ENCODE measurements around the gene CYLC2.

CYLC2 gene

GRCh38 chr9:102975251-102975650 is 19.9 kb upstream of the CYLC2 start:
- TF ChIP-seq CTCF (IDR thresholded peaks at IDR 0.05; ENCODE audit: borderline replicate concordance, insufficient read depth, low read depth, low read length), result no peak
- H3K4me3 ChIP-seq (ENCODE audit: low read depth, low read length), result no peak overlapping the region

DNA sequence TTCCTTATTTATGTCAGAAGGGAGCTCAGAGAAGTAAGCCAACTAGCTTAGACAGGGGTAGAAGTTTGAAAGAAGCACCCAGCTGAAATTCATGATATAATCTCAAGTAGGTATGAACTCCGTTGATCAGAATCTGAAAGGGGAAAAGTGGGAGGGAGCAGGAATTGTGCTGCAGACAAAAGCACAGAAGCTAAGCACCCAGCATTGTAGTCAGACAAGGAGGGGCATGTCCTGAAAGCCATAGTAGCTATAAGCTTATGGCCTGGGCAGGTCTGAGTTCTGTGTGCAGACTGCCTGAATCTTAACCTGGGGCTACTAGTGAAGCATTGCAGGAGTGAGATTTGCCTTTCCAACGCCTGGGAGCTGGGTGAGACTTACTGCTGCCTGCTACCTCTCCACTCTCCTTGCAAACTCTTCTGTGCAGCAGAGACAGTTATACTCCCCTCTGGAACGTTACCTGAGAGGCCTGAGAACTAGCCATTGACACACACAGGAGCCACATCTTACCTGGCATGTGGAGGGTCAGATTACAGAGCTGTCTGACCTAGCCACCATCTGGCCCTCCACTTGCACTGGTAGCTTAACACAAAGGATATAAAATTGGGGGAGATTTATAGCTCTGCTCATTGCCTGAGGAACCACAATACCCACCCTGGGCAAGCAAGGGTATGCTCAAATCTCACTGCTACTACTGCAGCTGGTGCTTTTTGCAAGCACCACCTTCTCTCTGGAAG is 9.8 kb upstream of the CYLC2 start:
- no peak overlapping the region for H3K4me3 ChIP-seq (ENCODE audit: low read depth, low read length)
- TF ChIP-seq CTCF (IDR thresholded peaks at IDR 0.05; ENCODE audit: borderline replicate concordance, insufficient read depth, low read depth, low read length), result no peak

GRCh38 chr9:102986425-102986824 is 8.7 kb upstream of the CYLC2 start:
- H3K4me3 ChIP-seq (ENCODE audit: low read depth, low read length), result no peak overlapping the region
- no peak for TF ChIP-seq CTCF (IDR thresholded peaks at IDR 0.05; ENCODE audit: borderline replicate concordance, insufficient read depth, low read depth, low read length)

GRCh38 chr9:103003689-103004088 is 8.6 kb downstream of the CYLC2 start:
- no peak for TF ChIP-seq CTCF (IDR thresholded peaks at IDR 0.05; ENCODE audit: borderline replicate concordance, insufficient read depth, low read depth, low read length)

GRCh38 chr9:103014242-103014641 is 19.1 kb downstream of the CYLC2 start:
- TF ChIP-seq CTCF (IDR thresholded peaks at IDR 0.05; ENCODE audit: borderline replicate concordance, insufficient read depth, low read depth, low read length), result no peak
- H3K4me3 ChIP-seq (ENCODE audit: low read depth, low read length), result no peak overlapping the region

More at GRCh38 chr9:103003689-103004088, 8.6 kb downstream of the CYLC2 start:
- H3K4me3 ChIP-seq (ENCODE audit: low read depth, low read length), result no peak overlapping the region

GRCh38 chr9:103025796-103026195 is 30.7 kb downstream of the CYLC2 start:
- no peak for TF ChIP-seq CTCF (IDR thresholded peaks at IDR 0.05; ENCODE audit: borderline replicate concordance, insufficient read depth, low read depth, low read length)
- no peak overlapping the region for H3K4me3 ChIP-seq (ENCODE audit: low read depth, low read length)

All from GM12875 (cell line).